Heart left ventricle (tissue), 16 donors: ENCODE data around the gene MYO5C. TPM values are rescaled to one million over a fixed set of nuclear protein-coding genes. Genes with fewer than 3 reads are reported as not detected.

ENCODE experiments used
- ATAC-seq, 4 donors: fragments of 200-7000 bp; cut with Tn5 transposase; one replicate each; pipeline ENCODE4 v1.9.1; 2020 to 2022; ENCODE audit warnings: moderate library complexity in 4 of 4, mild to moderate bottlenecking in 3 of 4, moderate number of reproducible peaks in 1 of 4
- DNase-seq, 5 donors: peaks; one replicate each; pipeline ENCODE4 v3.0.0-alpha.2; 2020
- H3K27ac ChIP-seq, 12 donors: fragments of 200-600 bp; sonication (generic) in 4 of 12; one replicate each; pipeline versions ENCODE4 v1.5.0 to v1.8.0; 2016 to 2022; ENCODE audit warnings: mild to moderate bottlenecking in 2 of 12
- H3K27me3 ChIP-seq, 9 donors: fragments of 200-600 bp; sonication (generic) in 2 of 9; one replicate each; pipeline versions ENCODE4 v1.5.1 to v1.8.0; 2016 to 2022; ENCODE audit warnings: mild to moderate bottlenecking in 3 of 9
- H3K36me3 ChIP-seq, 9 donors: fragments of 200-600 bp; sonication (generic) in 2 of 9; one replicate each; pipeline versions ENCODE4 v1.5.0 to v1.8.0; 2018 to 2022; ENCODE audit warnings: mild to moderate bottlenecking in 2 of 9
- H3K4me1 ChIP-seq, 12 donors: fragments of 200-600 bp; sonication (generic) in 4 of 12; one replicate each; pipeline versions ENCODE4 v1.5.0 to v1.8.0; 2016 to 2022; ENCODE audit warnings: mild to moderate bottlenecking in 3 of 12
- H3K4me3 ChIP-seq, 12 donors: fragments of 200-600 bp; sonication (generic) in 4 of 12; one replicate each; pipeline versions ENCODE4 v1.5.0 to v1.8.0; 2017 to 2022; ENCODE audit warnings: mild to moderate bottlenecking in 9 of 12, moderate library complexity in 4 of 12
- H3K9me3 ChIP-seq, 12 donors: fragments of 200-600 bp; sonication (generic) in 4 of 12; one replicate each; pipeline versions ENCODE4 v1.5.0 to v1.8.0; 2016 to 2022; ENCODE audit warnings: mild to moderate bottlenecking in 1 of 12
- POLR2A ChIP-seq, 2 donors: fragments of 450-650 bp; IDR thresholded peaks; one replicate each; pipeline ENCODE4 v1.6.1; 2017; ENCODE audit warnings: antibody characterized with exemption in 2 of 2, mild to moderate bottlenecking in 2 of 2, moderate library complexity in 2 of 2
- WGBS, 4 donors: extraction: QIAGEN DNeasy Blood & Tissue Kit in 2 of 4; methylation state at CpG; one replicate each; pipeline versions ENCODE4 v1.1.5 to v1.1.7; 2013 to 2018; 5-methylcytosine and 5-hydroxymethylcytosine counted together
- intact Hi-C, 10 donors: fragments of 100-400 bp; cut with DNase I; formaldehyde crosslinking; loops; one replicate each; pipeline versions ENCODE4 v1.11.1 to v1.14.2; 2022
- microRNA counts, 2 donors: library from miRNA; unstranded; fragments of <30 nt; microRNA quantifications; one replicate each; lab custom pipeline; 2016
- microRNA-seq, 4 donors: library from miRNA; unstranded; fragments of <30 nt; microRNA quantifications; one replicate each; pipeline versions ENCODE4 to v1.2.0, GENCODE V29; 2017 to 2020
- polyA plus RNA-seq, 2 donors: library from polyadenylated mRNA; stranded (reverse); fragments of 200-250 nt; gene quantifications; one replicate each; pipeline ENCODE4 v1.2.3, GENCODE V29; 2013
- total RNA-seq, 9 donors: library from RNA; depleted of rRNA in 2 of 9; stranded (reverse); fragments of >200 nt in 2 of 9; fragmentation: NEBNext Ultra II Directional in 3 of 9; extraction: Animal tissue kit (Norgen Biotek cat#: 25700) in 3 of 9; gene quantifications; one replicate each; pipeline versions ENCODE4 v1.1.0 to v1.2.4, GENCODE V29; 2016 to 2023
- TF ChIP-seq, protein P1 (sequence below), 12 donors: fragments of 200-600 bp; sonication (generic) in 4 of 12; IDR thresholded peaks; one replicate each; pipeline versions ENCODE4 v1.5.0 to v1.8.0; 2018 to 2022; ENCODE audit warnings: antibody characterized with exemption in 12 of 12, mild to moderate bottlenecking in 5 of 12
- donor health status: ischemic (EF 13 %, LVEDD 7.1; RV severe dilation, severe dysfunction).
- donor health status: healthy with polysubstance abuse.
- donor health status: DM: no; HTN: yes; CAD: no.
- donor health status: DM: no; HTN: no; CAD: no.
- donor health status: ischemic (EF 25% LVEDD 6.9; RV normal size, moderate dysfunction).
- donor health status: ischemic (EF 25% LVEDD 5.7; RV mildly dilated, moderate dysfunction).
- donor health status: healthy.
- donor health status: DM: yes; HTN: yes; CAD: no.
- donor health status: ischemic (EF 35%, LVEDD 5.7; RV mildly dilated, moderate dysfunction).
- donor health status: nonischemic (EF 11% LVEDD 7.7; RV severe dilation, severe dysfunction).
- donor health status: DM: yes; HTN: yes; CAD: no.
- donor health status: PGD.
- donor health status: ischemic (EF 29% LVEDD 5.4; RV normal size, mild dysfunction).
- donor health status: nonischemic (EF 23%, LVEDD 6.1; RV moderate dilation, normal function).

The MYO5C gene
- total and polyA plus RNA-seq, 11 donors = 0.89 to 7.2 (median 2.3) TPM

GRCh38 chr15:52143873-52144272, 151.7 kb downstream of the MYO5C start:
- no peak for DNase-seq
- WGBS, 4 donors = 72 to 76% (median 74%) methylated on average over 11 of the region's 11 CpGs
- H3K36me3 ChIP-seq = peaks cover 0 to 24% (median 7%) of the 10 kb centered on the region in 9 donors
- H3K9me3 ChIP-seq = peaks cover 0 to 4% (median 0%) of the 10 kb centered on the region in 12 donors
- peak in 1 of 4 donors; percentile 18 for ATAC-seq
- intact Hi-C loops = loop anchor here in 4 of 10 donors (5.0 to 10.0 kb wide), 4 partner anchors 159 to 249 kb away; partner anchors contain the start of gene LEO1 (in 1 of the 4)
- peaks cover 0 to 5% (median 0%) of the 10 kb centered on the region in 12 donors for H3K4me1 ChIP-seq
- H3K27ac ChIP-seq = no peak overlapping the region
- TF ChIP-seq, protein P1, sequence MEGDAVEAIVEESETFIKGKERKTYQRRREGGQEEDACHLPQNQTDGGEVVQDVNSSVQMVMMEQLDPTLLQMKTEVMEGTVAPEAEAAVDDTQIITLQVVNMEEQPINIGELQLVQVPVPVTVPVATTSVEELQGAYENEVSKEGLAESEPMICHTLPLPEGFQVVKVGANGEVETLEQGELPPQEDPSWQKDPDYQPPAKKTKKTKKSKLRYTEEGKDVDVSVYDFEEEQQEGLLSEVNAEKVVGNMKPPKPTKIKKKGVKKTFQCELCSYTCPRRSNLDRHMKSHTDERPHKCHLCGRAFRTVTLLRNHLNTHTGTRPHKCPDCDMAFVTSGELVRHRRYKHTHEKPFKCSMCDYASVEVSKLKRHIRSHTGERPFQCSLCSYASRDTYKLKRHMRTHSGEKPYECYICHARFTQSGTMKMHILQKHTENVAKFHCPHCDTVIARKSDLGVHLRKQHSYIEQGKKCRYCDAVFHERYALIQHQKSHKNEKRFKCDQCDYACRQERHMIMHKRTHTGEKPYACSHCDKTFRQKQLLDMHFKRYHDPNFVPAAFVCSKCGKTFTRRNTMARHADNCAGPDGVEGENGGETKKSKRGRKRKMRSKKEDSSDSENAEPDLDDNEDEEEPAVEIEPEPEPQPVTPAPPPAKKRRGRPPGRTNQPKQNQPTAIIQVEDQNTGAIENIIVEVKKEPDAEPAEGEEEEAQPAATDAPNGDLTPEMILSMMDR (IDR thresholded peaks at IDR 0.05) = no peak
- TF ChIP-seq POLR2A (IDR thresholded peaks at IDR 0.05) = no peak
- no peaks in the 10 kb centered on the region for H3K27me3 ChIP-seq
- no peak overlapping the region for H3K4me3 ChIP-seq

MicroRNA genes within 50 kb of the gene (microRNA counts, 767-probe panel; counts per million panel counts)
- microRNA hsa-miR-1266 (lab: Ali Mortazavi, UCI) = 0 to 71.6 counts per million in 2 donors

Small RNA genes within 50 kb of the gene (microRNA-seq; reads per million reads assigned to microRNA genes)
- 0 to 0.64 (median 0.21) reads per million in 4 donors for gene MIR1266

Other genes with a start within 250 kb of the MYO5C start
- gene BCL2L10, start 183.0 kb downstream of the MYO5C start, total RNA-seq = under 1 TPM in 1 of 9 donors, not detected in 8; 0.20 TPM
- gene BCL2L10, start 183.0 kb downstream of the MYO5C start, polyA plus RNA-seq = not detected
- gene GNB5, start 104.4 kb downstream of the MYO5C start, total RNA-seq = 10 to 100 TPM in 5 of 9 donors, 1 to 10 TPM in 4; 5.3 to 12.4 (median 10.8) TPM
- gene GNB5, start 104.4 kb downstream of the MYO5C start, polyA plus RNA-seq = 1 to 10 TPM; 4.2 to 6.4 TPM
- 10 to 100 TPM in 3 of 9 donors, 1 to 10 TPM in 6; 4.7 to 29.6 (median 6.9) TPM for gene MYO5A, start 233.1 kb upstream of the MYO5C start, total RNA-seq
- 10 to 100 TPM in 1 of 2 donors, 1 to 10 TPM in 1; 3.2 to 11.1 TPM for gene MYO5A, start 233.1 kb upstream of the MYO5C start, polyA plus RNA-seq